GM12865 (cell line): ENCODE measurements around the gene FFAR4.

ENCODE experiments used
- DNase-seq: peaks from one replicate; pipeline ENCODE4 v3.0.0; 2010; ENCODE audit warnings: low read depth
- H3K4me3 ChIP-seq: 2 replicates; pipeline ENCODE4 v1.5.1; 2011; ENCODE audit warnings: mild to moderate bottlenecking, low read depth, low read length, control low read depth
- TF ChIP-seq, protein P1 (sequence below): IDR thresholded peaks from 2 replicates; pipeline ENCODE4 v1.5.1; 2011; ENCODE audit warnings: low read length, control low read depth, low read depth, inconsistent platforms; ENCODE audit not compliant: insufficient read depth; ENCODE audit errors: missing control alignments

The FFAR4 gene

DNA sequence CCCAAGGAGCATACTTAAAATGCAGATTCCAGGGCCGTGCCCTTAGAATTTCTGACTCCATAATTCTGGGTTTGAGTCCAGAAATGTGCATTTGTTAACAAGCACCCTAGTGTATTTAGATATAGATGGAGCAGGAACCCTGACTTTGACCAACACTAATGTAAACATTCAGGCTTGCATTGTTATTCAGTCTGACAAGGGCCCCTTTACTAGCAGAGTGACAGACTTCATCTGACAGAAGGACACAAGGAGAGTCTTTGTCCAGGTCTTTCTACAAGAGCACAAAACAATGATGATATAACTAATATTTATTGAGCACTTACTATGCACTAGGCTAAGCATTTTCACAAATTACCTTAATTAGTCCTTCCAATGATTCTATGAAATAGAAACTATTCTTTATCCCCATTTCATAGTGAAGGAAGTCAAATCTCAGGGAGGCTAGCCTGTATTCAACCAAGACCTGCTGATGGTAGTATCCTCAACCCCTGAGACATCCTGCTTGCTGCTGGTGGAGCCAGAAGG lies 30.7 kb downstream of the FFAR4 start:
- H3K4me3 ChIP-seq = no peak overlapping the region
- DNase-seq = no peak
- TF ChIP-seq, protein P1, sequence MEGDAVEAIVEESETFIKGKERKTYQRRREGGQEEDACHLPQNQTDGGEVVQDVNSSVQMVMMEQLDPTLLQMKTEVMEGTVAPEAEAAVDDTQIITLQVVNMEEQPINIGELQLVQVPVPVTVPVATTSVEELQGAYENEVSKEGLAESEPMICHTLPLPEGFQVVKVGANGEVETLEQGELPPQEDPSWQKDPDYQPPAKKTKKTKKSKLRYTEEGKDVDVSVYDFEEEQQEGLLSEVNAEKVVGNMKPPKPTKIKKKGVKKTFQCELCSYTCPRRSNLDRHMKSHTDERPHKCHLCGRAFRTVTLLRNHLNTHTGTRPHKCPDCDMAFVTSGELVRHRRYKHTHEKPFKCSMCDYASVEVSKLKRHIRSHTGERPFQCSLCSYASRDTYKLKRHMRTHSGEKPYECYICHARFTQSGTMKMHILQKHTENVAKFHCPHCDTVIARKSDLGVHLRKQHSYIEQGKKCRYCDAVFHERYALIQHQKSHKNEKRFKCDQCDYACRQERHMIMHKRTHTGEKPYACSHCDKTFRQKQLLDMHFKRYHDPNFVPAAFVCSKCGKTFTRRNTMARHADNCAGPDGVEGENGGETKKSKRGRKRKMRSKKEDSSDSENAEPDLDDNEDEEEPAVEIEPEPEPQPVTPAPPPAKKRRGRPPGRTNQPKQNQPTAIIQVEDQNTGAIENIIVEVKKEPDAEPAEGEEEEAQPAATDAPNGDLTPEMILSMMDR = no peak

DNA sequence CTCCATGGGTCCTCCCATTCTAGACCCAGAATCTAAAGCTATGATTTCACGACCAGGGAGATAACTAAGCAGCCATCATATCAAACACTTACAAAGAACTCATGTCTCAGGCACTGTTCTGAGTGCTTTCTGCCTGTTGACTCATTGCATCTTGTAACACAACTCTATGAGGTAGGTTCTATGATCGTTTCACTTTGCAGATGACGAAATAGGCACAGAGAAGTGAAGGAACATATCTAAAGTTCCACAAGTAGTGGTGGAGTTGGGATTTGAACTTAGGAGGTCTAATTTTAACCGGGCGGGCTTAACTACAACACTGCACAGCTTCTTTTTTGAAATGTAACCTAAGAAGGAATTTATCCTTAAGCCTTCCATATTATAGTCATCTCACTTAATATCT lies 31.7 kb downstream of the FFAR4 start:
- DNase-seq = no peak
- TF ChIP-seq, protein P1 = no peak
- no peak overlapping the region for H3K4me3 ChIP-seq

DNA sequence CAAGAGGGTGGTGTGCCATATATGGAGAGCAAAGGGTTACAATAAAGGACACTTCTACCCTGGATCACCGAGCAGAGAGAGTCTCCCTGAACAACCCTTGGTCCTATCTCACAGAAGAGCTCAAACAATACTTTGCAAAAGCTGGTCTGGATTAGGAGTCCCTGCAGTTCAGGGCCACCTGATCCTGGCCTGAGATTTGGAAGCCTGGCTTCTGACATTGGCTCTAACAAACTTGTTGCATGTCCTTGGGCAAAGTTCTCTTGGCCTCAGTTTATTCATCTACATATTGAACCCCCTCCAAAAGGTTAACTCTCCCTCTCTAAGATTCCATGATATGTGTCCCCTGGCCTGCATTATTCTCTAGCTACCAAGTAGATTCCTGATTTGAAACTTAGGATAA lies 32.9 kb downstream of the FFAR4 start:
- H3K4me3 ChIP-seq = no peak overlapping the region
- TF ChIP-seq, protein P1 = no peak
- DNase-seq = no peak

DNA sequence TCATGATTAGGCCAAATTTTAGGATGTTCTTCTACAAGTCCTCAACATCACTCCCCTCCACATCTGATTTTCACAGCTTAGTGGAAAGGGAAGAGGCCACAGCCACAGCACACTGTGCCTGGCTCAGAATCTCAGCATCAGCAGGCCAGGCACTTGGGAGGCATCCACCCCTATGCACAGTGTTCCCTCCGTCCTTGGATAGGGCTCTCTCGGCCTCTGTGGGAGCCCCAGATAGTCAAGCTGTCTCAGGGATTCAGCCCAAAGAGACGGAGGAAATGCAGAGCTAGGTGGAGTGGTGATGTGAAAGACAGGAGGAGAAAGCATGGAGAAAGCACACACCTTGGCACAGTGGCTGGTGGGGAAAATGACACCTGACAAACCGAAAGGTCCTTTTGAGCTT lies 33.3 kb downstream of the FFAR4 start:
- DNase-seq = no peak
- TF ChIP-seq, protein P1 = no peak
- no peak overlapping the region for H3K4me3 ChIP-seq

DNA sequence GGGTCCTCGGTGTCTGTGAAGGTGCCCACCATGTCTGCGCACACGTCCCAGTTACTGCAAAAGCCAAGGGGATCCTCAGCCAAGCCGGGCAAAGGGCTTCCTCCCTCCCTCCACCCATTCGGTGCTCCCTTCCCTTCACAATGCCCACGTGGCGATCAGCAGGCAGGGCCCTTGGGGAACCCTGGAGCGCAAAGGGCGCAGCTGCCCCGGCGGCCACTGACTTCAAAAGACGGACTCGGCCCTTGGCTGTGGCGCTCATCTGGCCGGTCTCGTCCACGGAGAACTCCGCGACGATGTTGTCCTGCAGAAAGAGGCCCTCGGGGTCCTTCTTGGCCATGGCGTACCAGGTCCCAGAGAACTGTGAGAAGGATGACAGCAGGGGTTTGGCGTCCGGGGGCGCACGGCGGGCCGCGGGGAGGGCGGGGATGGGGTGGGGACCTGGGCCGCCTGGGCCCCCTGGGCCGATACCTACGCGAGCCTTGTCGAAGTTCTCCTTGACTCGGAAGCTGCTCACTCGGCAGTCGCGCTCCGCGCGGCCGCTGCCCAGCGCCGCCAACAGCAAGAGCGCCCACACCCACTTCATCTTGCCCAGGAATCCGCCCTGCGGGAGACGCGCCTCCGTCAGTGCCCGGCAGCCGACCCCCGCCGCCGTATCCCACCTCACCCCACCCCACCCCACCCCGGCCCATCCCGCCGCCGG lies 34.1 kb downstream of the FFAR4 start:
- no peak overlapping the region for H3K4me3 ChIP-seq
- TF ChIP-seq, protein P1 = no peak
- no peak for DNase-seq

DNA sequence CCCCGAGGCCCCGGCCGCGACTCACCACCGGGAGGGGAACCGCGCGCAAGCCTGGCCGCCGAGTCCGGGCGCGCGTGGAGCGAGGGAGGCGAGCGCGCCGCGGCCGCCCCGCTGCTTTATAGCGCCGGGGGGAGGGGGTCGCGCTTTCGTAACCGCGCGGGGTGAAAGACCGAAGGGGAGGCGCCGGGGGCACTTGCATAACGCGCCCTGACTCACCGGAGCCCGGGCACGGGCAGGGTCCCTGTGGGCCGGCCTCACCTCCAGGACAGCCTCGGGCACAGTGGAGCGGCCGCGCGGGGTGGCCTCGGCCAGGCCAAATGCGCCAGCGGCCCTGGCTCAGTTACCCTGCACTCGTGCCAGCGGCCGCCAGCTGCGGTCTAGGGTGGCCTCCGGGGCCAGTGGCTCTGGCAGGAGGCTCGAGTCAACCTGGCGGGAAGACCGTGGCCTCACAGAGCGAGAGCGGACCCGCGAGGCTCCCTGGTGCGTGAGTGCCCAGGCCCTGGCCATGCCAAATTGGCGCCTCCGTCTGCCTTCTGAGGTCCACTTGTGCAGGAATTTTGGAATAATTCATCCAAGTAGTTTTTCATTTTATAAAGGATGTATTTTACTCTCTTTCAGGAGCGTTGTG lies 34.8 kb downstream of the FFAR4 start, which contains the start of gene RBP4:
Gene RBP4 (minus strand): TSS at position 90 of the 628 bp plus-strand sequence. CDS start 207 bp downstream, outside the sequence.
- TF ChIP-seq, protein P1 = no peak
- no peak for DNase-seq
- H3K4me3 ChIP-seq = no peak within 1 kb of the TSS
